NCI-H187 treated with DMSO at 0.1 percent for 48 hours (cell line): Measurements from ENCODE around the gene GRIA1.
"Not testable (repeated sequence)": the region's sequence is repeated elsewhere in the genome, so short reads cannot be mapped to it uniquely, and the experiment has no call there.

ENCODE experiments used
- DNase-seq: peaks from one replicate; lab custom pipeline; 2025; lab: John Stamatoyannopoulos, UW

GRIA1 gene

DNA sequence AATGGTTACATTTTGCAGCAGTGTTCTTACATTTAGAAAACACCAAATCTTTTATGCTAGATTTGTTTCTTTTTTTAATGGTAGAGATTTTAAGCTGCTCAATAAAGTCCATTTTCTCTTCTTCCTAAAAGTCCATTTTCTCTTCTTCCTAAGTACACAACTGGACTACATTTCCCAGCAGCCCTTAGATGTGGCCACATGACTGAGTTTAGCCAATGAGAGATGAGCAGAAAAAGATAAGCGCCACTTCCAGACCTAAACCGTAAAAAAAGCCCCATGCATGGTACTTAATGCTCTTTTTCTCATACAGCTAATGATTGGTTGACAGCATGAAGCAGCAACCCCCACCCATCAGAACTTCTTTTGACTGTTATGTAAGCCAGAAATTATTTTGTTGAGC, 341.5 kb downstream of the GRIA1 start:
- no peak for DNase-seq

- no peak for DNase-seq
Observed at GRCh38 chr5:153835891-153836515, 345.5 kb downstream of the GRIA1 start.

DNA sequence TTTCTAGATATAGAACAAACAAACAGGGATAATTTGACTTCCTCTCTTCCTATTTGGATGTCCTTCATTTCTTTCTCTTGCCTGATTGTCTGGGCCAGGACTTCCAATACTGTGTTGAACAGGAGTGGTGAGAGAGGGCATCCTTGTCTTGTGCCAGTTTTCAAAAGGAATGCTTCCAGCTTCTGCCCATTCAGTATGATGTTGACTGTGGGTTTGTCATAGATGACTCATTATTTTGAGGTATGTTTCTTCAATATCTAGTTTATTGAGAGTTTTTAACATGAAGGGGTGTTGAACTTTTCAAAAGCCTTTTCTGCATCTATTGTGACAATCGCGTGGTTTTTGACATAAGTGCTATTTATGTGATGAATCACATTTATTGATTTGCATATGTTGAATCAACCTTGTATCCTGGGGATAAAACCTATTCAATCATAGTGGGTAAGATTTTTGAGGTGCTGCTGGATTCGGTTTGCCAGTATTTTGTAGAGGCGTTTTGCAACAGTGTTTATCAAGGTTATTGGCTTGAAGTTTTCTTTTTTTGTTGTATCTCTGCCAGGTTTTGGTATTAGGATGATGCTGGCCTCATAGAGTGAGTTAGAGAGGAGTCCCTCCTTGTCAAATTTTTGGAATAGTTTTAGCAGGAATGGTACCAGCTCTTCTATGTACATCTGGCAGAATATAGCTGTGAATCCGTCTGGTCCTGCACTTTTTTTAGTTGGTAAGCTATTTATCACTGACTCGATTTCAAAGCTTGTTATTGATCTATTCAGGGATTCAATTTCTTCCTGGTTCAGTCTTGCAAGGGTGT, 359.0 kb downstream of the GRIA1 start:
- not testable (repeated sequence) for DNase-seq

DNA sequence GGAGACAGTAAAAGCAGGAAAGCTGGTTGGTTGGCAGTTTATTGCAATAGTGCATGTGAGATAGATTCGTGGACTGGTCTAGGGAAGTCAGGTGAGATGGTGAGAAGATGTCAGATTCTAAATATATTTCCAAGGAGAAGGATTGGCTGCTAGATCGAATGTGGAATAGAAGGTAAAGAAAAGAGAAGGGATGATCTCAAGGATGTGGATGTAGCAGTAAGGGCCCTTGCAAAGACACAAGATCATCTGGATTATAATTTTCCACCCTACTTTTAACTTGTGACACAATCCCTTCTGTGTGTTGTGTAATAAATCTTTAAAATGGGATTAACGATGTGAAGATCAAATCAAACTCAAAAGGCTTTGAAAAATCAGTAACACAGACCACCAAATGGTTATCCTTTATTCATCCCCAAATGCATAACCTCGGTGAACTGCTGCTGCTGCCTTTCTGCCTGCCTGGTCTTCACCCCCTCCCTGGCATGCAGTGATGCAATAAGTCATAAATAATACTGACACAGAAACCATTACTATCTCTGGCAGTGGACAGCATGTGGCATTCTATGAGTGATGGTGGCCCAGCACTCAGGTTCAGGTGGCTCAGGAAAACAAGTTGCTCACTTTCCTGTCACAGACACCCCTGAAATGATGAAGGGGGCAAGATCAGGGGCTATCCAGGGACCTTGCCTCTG, 369.9 kb downstream of the GRIA1 start:
- no peak for DNase-seq

GRCh38 chr5:153862906-153863305, 372.4 kb downstream of the GRIA1 start:
- not testable (repeated sequence) for DNase-seq
